Fibroblast of mammary gland (primary cell): ENCODE results near the gene DIS3L2.

ENCODE experiments used
- DNase-seq: peaks from one replicate; pipeline ENCODE4 v3.0.0-alpha.2; 2010; ENCODE audit warnings: low read depth
- H3K4me3 ChIP-seq: 2 replicates; pipeline ENCODE4 v1.5.1; 2011; ENCODE audit warnings: low read depth, mild to moderate bottlenecking, low read length, moderate library complexity; ENCODE audit not compliant: control insufficient read depth
- TF ChIP-seq, protein P1 (sequence below): conservative IDR thresholded peaks from 2 replicates; pipeline ENCODE4 v1.5.1; 2011; ENCODE audit warnings: low read depth, low read length, inconsistent platforms; ENCODE audit not compliant: control insufficient read depth, insufficient read depth

The DIS3L2 gene

GRCh38 chr2:232235716-232236115, 274.2 kb downstream of the DIS3L2 start:
- no peak overlapping the region for H3K4me3 ChIP-seq
- no peak for DNase-seq
- TF ChIP-seq, protein P1, sequence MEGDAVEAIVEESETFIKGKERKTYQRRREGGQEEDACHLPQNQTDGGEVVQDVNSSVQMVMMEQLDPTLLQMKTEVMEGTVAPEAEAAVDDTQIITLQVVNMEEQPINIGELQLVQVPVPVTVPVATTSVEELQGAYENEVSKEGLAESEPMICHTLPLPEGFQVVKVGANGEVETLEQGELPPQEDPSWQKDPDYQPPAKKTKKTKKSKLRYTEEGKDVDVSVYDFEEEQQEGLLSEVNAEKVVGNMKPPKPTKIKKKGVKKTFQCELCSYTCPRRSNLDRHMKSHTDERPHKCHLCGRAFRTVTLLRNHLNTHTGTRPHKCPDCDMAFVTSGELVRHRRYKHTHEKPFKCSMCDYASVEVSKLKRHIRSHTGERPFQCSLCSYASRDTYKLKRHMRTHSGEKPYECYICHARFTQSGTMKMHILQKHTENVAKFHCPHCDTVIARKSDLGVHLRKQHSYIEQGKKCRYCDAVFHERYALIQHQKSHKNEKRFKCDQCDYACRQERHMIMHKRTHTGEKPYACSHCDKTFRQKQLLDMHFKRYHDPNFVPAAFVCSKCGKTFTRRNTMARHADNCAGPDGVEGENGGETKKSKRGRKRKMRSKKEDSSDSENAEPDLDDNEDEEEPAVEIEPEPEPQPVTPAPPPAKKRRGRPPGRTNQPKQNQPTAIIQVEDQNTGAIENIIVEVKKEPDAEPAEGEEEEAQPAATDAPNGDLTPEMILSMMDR, result no peak

GRCh38 chr2:232236200-232236599, 274.7 kb downstream of the DIS3L2 start:
- TF ChIP-seq, protein P1, result no peak
- peak; percentile 47 for DNase-seq
- H3K4me3 ChIP-seq, result no peak overlapping the region

DNA sequence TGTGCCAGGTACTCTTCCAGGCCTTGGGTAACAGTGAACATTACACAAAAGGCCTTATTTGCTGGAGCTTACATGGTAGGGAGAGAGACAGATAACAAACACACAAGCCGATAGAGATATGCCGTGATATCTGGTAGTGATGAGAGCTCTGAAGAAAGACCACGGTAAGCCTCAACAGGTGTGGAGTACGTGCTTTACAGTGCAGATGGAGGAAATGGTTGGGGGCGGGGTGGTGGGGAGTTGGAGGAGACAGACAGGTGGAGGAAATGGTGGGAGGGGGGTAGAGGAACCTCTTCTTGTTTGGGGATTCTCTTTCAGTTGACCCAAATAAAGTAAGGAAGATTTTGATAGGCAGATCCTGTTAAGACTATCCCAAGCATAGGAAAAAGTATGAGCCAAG, 276.0 kb downstream of the DIS3L2 start:
- no peak for DNase-seq
- H3K4me3 ChIP-seq, result no peak overlapping the region
- TF ChIP-seq, protein P1, result no peak

GRCh38 chr2:232238108-232238507, 276.6 kb downstream of the DIS3L2 start:
- H3K4me3 ChIP-seq, result no peak overlapping the region
- no peak for DNase-seq
- TF ChIP-seq, protein P1, result no peak

- H3K4me3 ChIP-seq, result no peak overlapping the region
- TF ChIP-seq, protein P1, result no peak
- no peak for DNase-seq
Measured at GRCh38 chr2:232238596-232238995, 277.1 kb downstream of the DIS3L2 start.

DNA sequence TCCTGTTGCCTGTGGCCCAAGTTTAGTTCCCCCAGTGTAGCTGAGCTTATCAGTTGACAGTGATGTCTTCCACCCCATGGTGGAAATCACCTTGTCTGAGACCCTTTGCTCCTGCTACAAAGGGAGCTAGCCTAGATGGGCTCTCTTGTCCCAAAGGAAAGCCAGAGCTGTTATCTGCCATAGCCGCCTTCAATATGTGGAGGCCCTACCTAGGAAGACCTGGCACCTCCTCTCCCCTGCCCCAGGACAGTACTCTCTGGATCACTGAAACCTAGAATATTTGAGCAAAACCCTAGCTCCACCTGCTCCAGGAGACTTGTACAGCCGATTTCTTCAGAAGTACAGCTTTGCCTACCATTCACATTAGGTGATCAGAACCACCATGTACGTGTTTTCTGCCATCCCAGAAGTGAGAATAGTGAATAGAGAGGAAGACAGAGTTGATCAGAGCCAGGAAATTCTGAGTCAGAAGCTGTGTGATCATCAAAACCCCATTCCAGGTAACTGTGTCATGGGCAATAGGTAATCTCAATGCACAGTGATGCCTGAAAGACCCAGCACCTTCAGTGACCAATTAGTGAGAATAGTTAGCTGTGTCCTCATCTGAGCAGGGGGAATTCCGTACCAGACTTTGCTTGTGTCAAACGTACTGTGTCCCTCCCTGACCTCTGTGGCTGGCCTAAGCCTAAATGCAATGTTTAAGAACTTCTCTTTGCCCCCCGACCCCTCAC, 278.6 kb downstream of the DIS3L2 start:
- DNase-seq, result peak; percentile 15
- TF ChIP-seq, protein P1, result no peak
- H3K4me3 ChIP-seq, result no peak overlapping the region

DNA sequence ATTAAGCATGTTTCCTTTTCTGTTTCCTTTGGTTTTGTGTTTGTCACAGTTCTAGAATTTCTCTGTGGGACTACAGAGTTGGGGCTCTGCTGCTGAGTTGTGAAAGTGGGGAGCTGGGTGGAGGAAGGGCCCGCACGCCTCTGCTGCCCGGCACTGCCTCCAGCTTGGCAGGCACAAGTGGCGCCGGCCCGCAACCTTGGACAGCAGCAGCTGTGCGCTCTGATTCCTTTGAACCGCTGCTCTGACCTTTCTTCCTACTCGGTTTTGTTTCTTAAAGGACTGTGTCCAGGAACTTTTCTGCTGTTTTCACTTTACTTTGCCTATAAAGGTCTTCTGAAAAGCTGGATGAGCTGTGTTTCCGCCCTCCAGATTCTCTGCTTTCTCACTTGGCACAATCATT, 279.4 kb downstream of the DIS3L2 start:
- TF ChIP-seq, protein P1, result no peak
- DNase-seq, result no peak
- no peak overlapping the region for H3K4me3 ChIP-seq
